ENCODE measurements around the gene SSR1.

SSR1 gene

DNA sequence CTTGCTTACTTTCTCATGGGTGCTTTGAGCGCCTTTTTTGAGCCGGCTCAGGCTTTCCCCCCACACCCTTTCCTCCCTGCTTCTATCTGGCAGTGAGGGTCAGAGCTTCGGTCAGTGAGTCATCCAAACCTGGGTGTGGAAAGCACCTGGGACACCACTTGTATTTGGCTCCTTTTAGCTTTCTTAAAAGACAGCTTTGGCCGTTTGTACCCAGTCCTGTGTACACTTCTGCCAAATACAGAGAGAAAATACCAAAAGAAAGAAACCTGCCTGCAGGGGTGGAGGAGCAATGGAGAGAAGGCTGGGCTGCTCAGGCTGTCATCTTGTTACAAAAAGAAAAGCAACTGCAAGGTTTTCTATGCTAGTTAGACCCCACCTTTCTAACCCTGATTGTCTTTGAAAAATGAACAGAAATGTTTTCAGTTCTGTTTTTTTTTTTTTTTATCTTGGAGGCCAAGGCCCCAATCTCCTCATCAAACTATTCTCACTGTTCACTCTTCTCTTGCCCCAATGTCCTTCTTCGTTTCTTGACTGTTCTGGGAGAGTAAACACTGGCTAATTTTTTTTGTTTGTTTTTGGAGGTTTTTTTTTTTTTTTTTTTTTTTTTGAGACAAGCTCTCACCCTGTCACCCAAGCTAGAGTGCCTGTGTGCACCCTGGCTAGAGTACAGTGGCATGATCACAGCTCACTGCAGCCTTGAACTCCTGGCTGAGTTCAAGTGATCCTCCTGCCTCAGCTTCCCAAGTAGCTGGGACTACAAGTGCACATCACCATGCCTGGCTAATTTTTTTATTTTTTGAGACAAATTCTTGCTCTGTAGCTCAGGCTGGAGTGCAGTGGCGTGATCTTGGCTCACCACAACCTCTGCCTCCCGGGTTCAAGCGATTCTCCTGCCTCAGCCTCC lies 76.4 kb downstream of the SSR1 start:
- no peak for DNase-seq

DNA sequence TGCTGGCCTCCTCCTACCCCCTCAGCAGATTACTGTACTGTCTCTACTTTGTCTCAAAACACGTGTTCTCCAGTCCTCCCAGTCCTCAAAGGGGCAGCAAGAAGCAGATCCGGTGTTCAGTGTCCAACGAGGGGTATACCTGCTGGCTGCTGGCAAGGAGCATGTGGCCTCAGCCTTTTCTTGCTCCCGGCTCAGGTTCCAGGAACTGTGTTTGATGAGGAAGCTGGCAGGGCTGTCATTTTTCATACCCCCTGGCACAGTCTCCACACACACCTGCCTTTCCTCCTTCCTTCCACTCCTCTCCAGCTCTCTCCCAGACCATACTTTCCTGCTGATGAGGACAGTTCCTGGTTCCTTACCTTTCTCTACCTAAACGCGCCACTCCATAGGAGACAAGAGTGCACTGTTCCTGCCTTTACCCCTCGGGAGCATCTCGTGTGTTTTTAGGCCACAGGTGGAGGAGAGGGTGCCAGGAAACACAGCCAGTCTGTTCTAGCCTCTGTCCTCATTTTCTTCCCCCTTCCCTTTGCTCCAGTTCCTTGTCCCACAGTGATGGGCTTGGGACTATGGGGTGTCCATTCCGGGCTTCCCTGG lies 77.2 kb downstream of the SSR1 start:
- DNase-seq, result no peak

DNA sequence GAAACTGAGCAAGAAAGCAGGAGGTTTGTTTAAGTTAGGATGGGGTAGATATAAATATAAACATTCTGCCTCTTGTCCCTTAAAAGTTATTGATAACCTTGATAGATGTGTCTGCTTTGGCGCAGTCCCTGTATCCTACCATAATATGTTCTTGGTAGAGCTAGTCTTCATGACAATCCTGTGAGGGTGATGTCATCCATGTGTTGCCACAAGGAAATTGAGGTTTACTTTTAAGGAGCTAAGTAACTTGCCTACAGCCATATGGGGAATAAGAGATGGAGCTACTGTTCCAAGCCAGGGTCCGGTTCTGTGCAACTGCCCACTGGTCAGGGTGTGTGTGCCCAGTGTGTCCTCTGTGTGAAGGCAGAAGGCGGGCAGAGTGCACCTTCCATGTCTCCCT lies 78.5 kb downstream of the SSR1 start:
- DNase-seq, result no peak

DNA sequence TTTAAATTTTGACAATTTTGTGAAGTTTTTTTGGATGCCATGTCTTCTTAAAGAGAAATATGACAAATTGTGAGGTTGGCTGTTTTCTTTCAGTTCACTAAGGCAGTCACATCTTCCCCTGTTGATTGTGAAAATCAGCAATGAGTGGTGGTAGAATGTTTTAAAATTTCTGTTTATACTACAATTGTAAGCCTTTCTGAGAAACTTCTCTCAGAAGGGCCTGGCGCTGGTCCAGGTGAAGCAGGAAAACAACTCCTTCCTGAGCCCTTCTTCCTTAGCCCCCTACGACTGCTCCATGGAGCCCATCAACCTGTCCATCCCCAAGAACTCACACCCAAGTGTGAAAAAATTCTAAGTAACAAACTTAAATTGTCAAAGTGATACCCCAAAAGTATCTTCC lies 80.6 kb downstream of the SSR1 start:
- no peak for DNase-seq

DNA sequence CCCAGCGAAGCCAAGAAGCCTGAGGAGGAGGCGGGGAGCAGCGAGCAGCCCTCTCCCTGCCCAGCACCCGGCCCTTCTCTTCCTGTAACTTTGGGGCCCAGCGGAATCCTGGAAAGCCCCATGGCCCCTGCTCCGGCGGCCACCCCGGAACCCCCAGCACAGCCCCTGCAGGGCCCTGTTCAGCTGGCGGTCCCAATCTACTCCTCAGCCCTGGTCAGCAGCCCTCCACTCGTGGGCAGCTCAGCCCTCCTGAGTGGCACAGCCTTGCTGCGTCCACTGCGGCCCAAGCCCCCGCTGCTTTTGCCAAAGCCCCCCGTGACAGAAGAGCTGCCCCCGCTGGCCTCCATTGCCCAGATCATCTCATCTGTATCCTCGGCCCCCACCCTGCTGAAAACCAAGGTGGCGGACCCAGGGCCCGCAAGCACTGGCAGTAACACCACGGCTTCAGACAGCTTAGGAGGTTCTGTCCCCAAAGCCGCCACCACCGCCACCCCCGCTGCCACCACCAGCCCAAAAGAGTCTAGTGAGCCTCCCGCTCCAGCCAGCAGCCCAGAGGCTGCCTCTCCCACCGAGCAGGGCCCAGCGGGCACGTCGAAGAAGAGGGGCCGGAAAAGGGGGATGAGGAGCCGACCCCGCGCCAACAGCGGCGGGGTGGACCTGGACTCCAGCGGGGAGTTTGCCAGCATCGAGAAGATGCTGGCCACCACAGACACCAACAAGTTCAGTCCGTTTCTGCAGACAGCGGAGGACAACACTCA lies 81.9 kb downstream of the SSR1 start:
- no peak for DNase-seq

DNA sequence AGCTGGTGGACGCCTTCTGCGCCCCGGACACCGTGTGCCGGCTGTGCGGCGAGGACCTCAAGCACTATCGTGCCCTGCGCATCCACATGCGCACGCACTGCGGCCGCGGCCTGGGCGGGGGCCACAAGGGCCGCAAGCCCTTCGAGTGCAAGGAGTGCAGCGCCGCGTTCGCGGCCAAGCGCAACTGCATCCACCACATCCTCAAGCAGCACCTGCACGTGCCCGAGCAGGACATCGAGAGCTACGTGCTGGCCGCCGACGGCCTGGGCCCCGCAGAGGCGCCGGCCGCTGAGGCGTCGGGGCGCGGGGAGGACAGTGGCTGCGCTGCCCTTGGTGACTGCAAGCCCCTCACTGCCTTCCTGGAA lies 82.7 kb downstream of the SSR1 start:
- DNase-seq, result no peak

DNA sequence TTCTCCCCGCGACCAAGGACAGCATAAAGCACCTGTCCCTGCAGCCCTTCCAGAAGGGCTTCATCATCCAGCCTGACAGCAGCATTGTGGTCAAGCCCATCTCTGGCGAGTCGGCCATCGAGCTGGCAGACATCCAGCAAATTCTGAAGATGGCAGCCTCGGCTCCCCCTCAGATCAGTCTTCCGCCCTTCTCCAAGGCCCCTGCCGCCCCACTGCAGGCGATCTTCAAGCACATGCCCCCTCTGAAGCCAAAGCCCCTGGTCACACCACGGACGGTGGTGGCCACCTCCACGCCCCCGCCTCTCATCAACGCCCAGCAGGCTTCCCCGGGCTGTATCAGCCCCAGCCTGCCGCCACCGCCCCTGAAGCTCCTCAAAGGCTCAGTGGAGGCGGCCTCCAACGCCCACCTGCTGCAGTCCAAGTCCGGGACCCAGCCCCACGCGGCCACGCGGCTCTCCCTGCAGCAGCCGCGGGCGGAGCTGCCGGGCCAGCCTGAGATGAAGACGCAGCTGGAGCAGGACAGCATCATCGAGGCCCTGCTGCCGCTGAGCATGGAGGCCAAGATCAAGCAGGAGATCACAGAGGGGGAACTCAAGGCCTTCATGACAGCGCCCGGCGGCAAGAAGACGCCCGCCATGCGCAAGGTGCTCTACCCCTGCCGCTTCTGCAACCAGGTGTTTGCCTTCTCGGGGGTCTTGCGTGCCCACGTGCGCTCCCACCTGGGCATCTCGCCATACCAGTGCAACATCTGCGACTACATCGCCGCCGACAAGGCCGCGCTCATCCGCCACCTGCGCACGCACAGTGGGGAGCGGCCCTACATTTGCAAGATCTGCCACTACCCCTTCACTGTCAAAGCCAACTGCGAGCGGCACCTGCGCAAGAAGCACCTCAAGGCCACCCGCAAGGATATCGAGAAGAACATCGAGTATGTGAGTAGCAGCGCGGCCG lies 83.3 kb downstream of the SSR1 start:
- no peak for DNase-seq

DNA sequence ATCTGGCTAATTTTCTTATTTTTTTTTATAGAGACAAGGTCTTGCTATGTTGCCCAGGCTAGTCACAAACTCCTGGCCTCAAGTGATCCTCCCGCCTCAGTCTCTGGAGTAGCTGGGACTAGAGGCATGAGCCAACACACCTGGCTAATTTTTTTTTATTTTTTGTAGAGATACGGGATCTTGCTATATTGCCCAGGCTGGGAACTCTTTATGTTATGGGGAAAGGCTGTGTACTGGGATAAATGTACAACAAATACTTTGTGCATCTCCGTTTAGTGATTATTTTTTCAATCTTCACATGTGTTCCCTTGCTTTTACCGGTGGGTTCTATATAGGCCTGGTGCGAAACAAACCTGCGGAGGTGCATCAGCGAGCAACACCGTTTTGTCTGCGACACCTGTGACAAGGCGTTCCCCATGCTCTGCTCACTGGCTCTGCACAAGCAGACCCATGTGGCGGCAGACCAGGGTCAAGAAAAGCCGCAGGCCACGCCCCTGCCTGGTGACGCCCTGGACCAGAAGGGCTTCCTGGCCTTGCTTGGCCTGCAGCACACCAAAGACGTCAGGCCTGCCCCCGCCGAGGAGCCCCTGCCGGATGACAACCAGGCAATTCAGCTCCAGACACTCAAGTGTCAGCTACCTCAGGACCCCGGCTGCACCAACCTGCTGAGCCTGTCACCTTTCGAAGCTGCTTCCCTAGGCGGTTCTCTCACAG lies 84.2 kb downstream of the SSR1 start:
- no peak for DNase-seq

DNA sequence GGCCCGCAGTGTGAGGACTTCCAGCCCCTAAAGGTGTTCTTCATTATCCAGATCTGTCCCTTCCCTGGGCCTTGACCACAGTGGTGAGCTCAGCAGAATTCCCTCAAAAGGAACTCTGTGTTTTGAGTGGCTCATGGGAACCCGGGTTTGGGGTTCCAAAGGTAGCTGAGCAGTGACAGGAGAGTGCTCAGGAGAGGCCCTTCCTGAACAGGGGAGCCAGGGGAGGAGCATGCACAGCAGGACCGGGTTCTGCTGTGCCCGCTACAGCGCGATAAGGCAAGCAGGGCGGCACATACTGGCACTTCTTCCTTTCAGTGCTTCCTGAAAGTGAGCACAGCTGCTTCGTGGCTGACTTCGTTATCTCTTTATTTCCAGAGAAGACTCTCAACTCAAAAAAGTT lies 88.3 kb downstream of the SSR1 start:
- DNase-seq, result no peak

DNA sequence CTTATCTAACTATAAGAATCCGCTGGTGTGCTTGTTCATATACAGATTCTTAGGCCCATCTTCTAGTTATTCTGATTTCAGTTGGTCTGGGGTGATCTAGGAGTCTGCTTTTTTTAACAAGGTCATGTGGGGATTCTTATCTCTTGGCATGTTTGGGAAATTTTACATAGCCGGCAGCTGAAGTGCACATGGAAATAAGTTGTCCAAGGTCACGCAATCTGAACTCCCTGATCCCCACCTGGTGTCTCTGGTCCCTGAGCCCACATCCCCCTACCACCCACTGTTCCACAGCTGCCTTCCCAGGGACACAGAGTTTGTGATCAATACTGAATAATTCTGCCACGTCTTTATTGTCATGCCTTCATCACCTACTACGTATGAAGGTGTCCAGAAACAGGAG lies 90.8 kb downstream of the SSR1 start:
- DNase-seq, result no peak

DNA sequence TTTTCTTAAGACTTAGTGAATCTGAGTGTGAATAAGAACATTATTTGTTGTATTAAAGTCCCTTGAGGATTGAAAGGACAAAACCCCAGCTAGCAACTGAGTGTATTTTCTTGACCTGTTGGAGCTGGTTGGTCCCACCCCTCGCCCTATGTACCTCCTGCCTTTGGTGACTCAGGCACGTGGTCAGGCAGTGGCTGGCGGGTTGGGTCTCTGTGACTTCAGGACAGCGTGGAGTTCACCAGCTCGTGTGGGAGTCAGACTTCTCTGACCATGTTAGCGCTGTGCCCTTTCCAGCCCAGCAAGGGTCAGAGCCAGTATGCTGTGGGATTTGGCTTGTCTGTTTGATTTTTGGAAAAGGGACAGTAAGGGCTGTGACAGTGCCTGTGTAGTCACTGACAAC lies 93.7 kb downstream of the SSR1 start:
- DNase-seq, result no peak

DNA sequence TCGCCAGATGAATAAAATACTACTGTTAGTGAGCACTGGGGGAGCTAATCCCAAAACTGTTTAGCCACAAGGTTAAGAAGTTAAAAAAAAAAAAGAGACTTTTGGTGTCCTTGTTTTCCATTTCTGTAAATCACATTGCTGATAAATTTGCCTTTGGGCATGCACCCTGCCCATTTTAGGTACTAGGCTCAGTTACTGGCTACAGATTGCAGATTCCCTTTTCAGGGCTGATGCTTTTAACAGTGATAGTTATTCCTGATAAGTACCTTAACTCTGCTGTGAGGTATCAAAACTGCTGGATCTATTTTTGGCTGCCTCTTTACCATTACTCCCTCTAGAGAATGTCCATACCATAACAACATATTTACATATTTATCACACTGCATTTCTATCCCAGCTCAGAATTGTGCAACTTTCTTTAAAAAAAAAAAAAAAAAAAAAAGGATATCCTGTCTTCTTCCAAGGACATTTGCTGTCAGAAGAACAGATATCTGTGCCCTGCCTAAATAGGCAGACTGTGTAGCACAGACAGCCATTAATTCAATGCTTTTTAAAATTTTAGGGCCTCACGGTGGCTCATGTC lies 94.5 kb downstream of the SSR1 start:
- no peak for DNase-seq
